Kidney (tissue), 14 donors: ENCODE results near the gene CYP19A1. TPM values are rescaled to one million over a fixed set of nuclear protein-coding genes. Genes with fewer than 3 reads are reported as not detected.

Experiments used
- DNase-seq, 5 donors: peaks; one replicate each; pipeline ENCODE4 v3.0.0-alpha.2; 2013 to 2020
- FAIRE-seq: peaks from 2 replicates; lab custom pipeline; 2012; peaks lifted over from hg19 to GRCh38; lab: Jason Lieb, UNC
- H3K27ac ChIP-seq, 2 donors: one replicate each; pipeline ENCODE4 v1.7.0; 2013; ENCODE audit warnings: low read depth in 2 of 2, low read length in 2 of 2, inconsistent platforms in 1 of 2
- H3K27me3 ChIP-seq: one replicate; pipeline ENCODE4 v1.7.1; 2013; ENCODE audit warnings: low read length, inconsistent platforms; ENCODE audit not compliant: control insufficient read depth, insufficient read depth
- H3K36me3 ChIP-seq, 3 donors: one replicate each; pipeline versions ENCODE4 v1.7.0 to v1.7.1; 2013; ENCODE audit warnings: low read length in 3 of 3, control low read depth in 1 of 3, inconsistent platforms in 1 of 3; ENCODE audit not compliant: insufficient read depth in 3 of 3, control insufficient read depth in 2 of 3
- H3K4me1 ChIP-seq, 3 donors: one replicate each; pipeline versions ENCODE4 v1.7.0 to v1.7.1; 2013; ENCODE audit warnings: low read length in 3 of 3, inconsistent platforms in 1 of 3, low read depth in 1 of 3; ENCODE audit not compliant: control insufficient read depth in 2 of 3, insufficient read depth in 2 of 3
- H3K4me3 ChIP-seq, 3 donors: one replicate each; pipeline versions ENCODE4 v1.7.0 to v1.8.1; 2013; ENCODE audit warnings: low read length in 3 of 3, control low read depth in 1 of 3, inconsistent platforms in 1 of 3
- H3K9ac ChIP-seq, 3 donors: one replicate each; pipeline versions ENCODE4 v1.7.0 to v1.7.1; 2013; ENCODE audit warnings: low read length in 3 of 3, control low read depth in 1 of 3, inconsistent platforms in 1 of 3
- H3K9me3 ChIP-seq, 3 donors: one replicate each; pipeline versions ENCODE4 v1.7.0 to v1.7.1; 2013; ENCODE audit warnings: low read length in 3 of 3, control low read depth in 1 of 3, inconsistent platforms in 1 of 3; ENCODE audit not compliant: control insufficient read depth in 2 of 3, insufficient read depth in 1 of 3
- CTCF ChIP-seq: IDR thresholded peaks from 3 replicates; pipeline ENCODE4 v1.5.1; 2012; ENCODE audit warnings: mild to moderate bottlenecking, moderate library complexity, borderline replicate concordance; ENCODE audit not compliant: insufficient read depth; ENCODE audit errors: extremely low read depth
- intact Hi-C: fragments of 100-400 bp; cut with DNase I; formaldehyde crosslinking; loops from one replicate; pipeline ENCODE4 v1.11.1; 2022
- polyA plus RNA-seq: library from polyadenylated mRNA; stranded (reverse); fragments of 350-450 nt; fragmentation: Illumina TruSeq; extraction: RNeasy Lipid Tissue Mini Kit (QIAGEN cat#74804); gene quantifications from one replicate; pipeline ENCODE4 v1.2.3, GENCODE V29; 2014; ENCODE audit warnings: low read depth, low replicate concordance; ENCODE audit not compliant: insufficient read depth
- total RNA-seq: library from RNA; stranded (reverse); fragmentation: NEBNext Ultra II Directional; extraction: Animal tissue kit (Norgen Biotek cat#: 25700); gene quantifications from one replicate; pipeline ENCODE4 v1.2.1, GENCODE V29; 2021
- donor health status: control.
- donor health status: control.
- donor health status: control.
- donor health status: control.
- donor health status: control.
- donor health status: DM: yes; HTN: yes; CAD: no.
- donor health status: Normal renal cell carcinoma (clear cell type).

The CYP19A1 gene
- total and polyA plus RNA-seq, 2 donors from 2014 or later = 0.50 TPM; not detected in 1

GRCh38 chr15:51244423-51244869 is 94.0 kb downstream of the CYP19A1 start:
- Histone ChIP-seq H3K27me3 (no peaks in the 10 kb centered on the region), H3K9me3 (no peaks in the 10 kb centered on the region), H3K36me3 (no peaks in the 10 kb centered on the region), H3K4me1 (no peaks in the 10 kb centered on the region), H3K9ac (no peak overlapping the region), H3K4me3 (no peak overlapping the region), H3K27ac (no peak overlapping the region)
- intact Hi-C loops = no loop called here
- FAIRE-seq (no peak), DNase-seq (no peak)
- no peak for TF ChIP-seq CTCF

DNA sequence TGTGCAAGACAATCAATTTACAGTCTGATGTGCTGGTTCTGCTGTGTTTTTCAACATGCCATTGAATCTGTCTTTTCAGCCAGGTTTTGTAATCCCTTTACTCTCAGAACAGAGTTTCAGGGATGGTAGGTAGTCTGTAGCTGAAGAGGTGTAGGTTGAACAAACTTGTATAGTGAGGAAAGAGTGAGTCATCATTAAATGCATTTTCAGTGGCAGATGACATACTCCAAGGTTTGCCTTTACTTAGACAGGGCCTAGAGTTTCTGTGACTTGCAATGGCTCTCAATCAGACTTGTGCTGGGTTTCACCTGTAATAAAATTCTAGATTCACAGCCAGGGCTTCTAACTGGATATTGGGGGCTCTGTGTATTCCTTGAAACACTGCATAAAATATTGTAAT is 94.6 kb downstream of the CYP19A1 start:
- H3K4me3 ChIP-seq = no peak overlapping the region
- FAIRE-seq = no peak
- no peak overlapping the region for H3K27ac ChIP-seq
- H3K36me3 ChIP-seq = no peaks in the 10 kb centered on the region
- no peaks in the 10 kb centered on the region for H3K27me3 ChIP-seq
- TF ChIP-seq CTCF = no peak
- no peak for DNase-seq
- H3K9me3 ChIP-seq = no peaks in the 10 kb centered on the region
- no peaks in the 10 kb centered on the region for H3K4me1 ChIP-seq
- intact Hi-C loops = no loop called here
- H3K9ac ChIP-seq = no peak overlapping the region

DNA sequence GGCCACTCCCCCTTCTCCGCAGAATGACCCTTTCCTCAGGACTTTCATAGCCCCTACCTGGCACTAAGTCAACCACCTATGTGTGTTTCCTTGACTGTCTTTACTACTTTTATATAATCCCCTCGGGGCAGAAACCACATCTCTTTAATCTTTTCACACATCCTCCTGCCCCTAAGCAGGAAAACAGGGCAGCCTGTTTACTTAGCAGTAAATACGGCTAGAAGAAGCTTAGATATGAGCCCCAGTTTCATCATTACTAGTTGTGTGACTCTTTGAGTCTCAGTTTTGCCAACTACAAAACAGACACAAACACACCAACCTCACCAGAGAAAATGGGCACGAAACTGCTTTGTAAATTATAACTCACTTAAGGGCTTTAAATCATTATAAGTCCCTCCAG is 98.3 kb downstream of the CYP19A1 start:
- no peaks in the 10 kb centered on the region for H3K27me3 ChIP-seq
- no peaks in the 10 kb centered on the region for H3K9me3 ChIP-seq
- no peak overlapping the region for H3K4me3 ChIP-seq
- H3K36me3 ChIP-seq = no peaks in the 10 kb centered on the region
- no peak for TF ChIP-seq CTCF
- no peaks in the 10 kb centered on the region for H3K4me1 ChIP-seq
- DNase-seq (peak in 2 of 5 donors; percentile 5 to 14), FAIRE-seq (no peak)
- H3K27ac ChIP-seq = no peak overlapping the region
- no peak overlapping the region for H3K9ac ChIP-seq
- intact Hi-C loops = no loop called here

- no peaks in the 10 kb centered on the region for H3K36me3 ChIP-seq
- no peak overlapping the region for H3K4me3 ChIP-seq
- FAIRE-seq = no peak
- H3K4me1 ChIP-seq = no peaks in the 10 kb centered on the region
- H3K27ac ChIP-seq = no peak overlapping the region
- DNase-seq = no peak
- no peak overlapping the region for H3K9ac ChIP-seq
- H3K9me3 ChIP-seq = no peaks in the 10 kb centered on the region
- intact Hi-C loops = no loop called here
- no peaks in the 10 kb centered on the region for H3K27me3 ChIP-seq
- no peak for TF ChIP-seq CTCF
Observed at GRCh38 chr15:51237816-51238215, 100.6 kb downstream of the CYP19A1 start.
